Measurements from ENCODE around the gene MEP1A.
"Not testable (repeated sequence)": the region's sequence is repeated elsewhere in the genome, so short reads cannot be mapped to it uniquely, and the experiment has no call there.

MEP1A gene

DNA sequence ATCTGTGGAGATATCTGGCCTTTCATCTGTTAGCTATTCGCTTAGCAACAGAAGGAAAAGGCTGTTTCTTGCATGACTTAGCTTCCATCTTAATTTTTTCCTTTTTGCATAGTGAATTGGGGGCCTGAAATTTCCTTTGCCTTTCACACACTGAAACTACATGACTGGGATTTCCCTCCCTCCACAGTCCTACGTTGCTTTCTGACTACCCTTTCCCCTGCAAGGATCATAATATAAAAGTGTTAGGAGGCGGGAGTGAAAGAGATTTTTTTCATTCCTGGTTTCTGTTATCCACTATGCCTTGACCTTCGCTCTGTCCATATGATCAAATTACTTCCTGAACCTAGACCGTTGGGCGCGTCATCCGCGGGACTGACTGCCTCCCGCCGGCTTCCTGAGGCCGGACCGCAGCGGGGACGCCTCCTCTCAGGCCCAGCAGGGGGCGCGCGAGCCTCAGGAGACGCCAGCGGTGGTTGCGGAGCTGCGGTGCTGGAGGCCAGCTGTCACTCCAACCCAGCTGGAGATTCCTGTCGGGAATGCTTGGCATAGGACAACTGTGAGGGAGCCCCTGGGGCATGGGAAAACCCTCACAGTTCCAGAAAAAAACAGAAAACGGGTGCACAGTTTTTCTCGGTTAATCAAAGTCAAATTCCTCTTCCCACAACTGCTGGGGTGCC is 55.6 kb downstream of the MEP1A start:
- TF ChIP-seq, protein P1, sequence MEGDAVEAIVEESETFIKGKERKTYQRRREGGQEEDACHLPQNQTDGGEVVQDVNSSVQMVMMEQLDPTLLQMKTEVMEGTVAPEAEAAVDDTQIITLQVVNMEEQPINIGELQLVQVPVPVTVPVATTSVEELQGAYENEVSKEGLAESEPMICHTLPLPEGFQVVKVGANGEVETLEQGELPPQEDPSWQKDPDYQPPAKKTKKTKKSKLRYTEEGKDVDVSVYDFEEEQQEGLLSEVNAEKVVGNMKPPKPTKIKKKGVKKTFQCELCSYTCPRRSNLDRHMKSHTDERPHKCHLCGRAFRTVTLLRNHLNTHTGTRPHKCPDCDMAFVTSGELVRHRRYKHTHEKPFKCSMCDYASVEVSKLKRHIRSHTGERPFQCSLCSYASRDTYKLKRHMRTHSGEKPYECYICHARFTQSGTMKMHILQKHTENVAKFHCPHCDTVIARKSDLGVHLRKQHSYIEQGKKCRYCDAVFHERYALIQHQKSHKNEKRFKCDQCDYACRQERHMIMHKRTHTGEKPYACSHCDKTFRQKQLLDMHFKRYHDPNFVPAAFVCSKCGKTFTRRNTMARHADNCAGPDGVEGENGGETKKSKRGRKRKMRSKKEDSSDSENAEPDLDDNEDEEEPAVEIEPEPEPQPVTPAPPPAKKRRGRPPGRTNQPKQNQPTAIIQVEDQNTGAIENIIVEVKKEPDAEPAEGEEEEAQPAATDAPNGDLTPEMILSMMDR (IDR thresholded peaks at IDR 0.05), result peak; percentile 93 to 95
- H3K9me3 ChIP-seq, result no peaks in the 10 kb centered on the region
- H3K27me3 ChIP-seq, result no peaks in the 10 kb centered on the region
- intact Hi-C loops (cut with DNase I; ENCODE audit: low total_unique reads), result loop anchor here (5.0 kb wide), 1 partner anchor 143 kb away; no protein-coding TSS in a partner anchor
- no peaks in the 10 kb centered on the region for H3K36me3 ChIP-seq
- H3K4me3 ChIP-seq, result no peak overlapping the region
- H3K4me1 ChIP-seq, result peaks cover 0 to 5% (median 2%) of the 10 kb centered on the region in 4 donors
- DNase-seq, result peak; percentile 77 to 86
- no peak overlapping the region for H3K27ac ChIP-seq

DNA sequence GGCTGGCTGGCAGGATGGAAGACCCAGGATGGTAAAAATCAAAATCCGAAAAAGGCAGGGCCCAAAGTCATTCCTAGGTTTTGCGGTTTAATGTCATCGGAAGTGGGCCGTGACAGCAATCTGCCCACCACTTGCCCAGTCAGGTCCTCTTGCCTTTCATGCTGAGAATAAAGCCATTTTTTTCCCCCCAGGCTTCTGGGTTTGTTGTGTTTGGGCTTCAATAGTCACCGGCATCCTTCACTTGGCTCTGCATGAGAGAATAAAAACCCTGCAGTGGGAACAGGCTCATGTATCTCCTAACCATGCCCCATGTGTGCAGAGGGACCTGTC is 56.1 kb downstream of the MEP1A start:
- no peak for DNase-seq
- intact Hi-C loops (cut with DNase I; ENCODE audit: low total_unique reads), result loop anchor here (5.0 kb wide), 1 partner anchor 143 kb away; no protein-coding TSS in a partner anchor
- H3K4me1 ChIP-seq, result peaks cover 0 to 5% (median 2%) of the 10 kb centered on the region in 4 donors
- no peaks in the 10 kb centered on the region for H3K36me3 ChIP-seq
- no peaks in the 10 kb centered on the region for H3K9me3 ChIP-seq
- H3K4me3 ChIP-seq, result no peak overlapping the region
- TF ChIP-seq, protein P1 (IDR thresholded peaks at IDR 0.05), result no peak
- H3K27me3 ChIP-seq, result no peaks in the 10 kb centered on the region
- H3K27ac ChIP-seq, result no peak overlapping the region

DNA sequence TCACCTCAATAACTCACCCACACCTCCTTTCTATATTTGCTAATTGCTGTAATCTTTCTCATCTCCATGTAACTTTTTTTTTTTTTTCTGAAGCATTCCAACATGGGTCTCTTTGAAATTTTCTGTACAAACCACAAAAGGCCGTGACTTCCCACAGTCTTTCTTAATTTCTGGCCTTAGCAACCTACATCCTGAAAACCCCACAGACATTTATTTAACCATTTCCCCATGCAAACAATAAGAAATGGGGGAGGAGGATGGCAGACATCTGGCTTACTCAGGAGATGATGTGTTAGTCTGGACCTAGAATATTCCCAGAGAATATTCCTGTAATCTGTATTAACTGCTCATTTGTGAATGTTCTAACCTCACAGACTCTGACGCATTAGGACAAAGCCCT is 57.6 kb downstream of the MEP1A start:
- H3K27ac ChIP-seq, result no peak overlapping the region
- no peak for DNase-seq
- H3K4me3 ChIP-seq, result no peak overlapping the region
- H3K9me3 ChIP-seq, result no peaks in the 10 kb centered on the region
- intact Hi-C loops (cut with DNase I; ENCODE audit: low total_unique reads), result no loop called here
- no peaks in the 10 kb centered on the region for H3K36me3 ChIP-seq
- H3K4me1 ChIP-seq, result peaks cover 0 to 5% (median 2%) of the 10 kb centered on the region in 4 donors
- H3K27me3 ChIP-seq, result no peaks in the 10 kb centered on the region
- TF ChIP-seq, protein P1 (IDR thresholded peaks at IDR 0.05), result no peak

DNA sequence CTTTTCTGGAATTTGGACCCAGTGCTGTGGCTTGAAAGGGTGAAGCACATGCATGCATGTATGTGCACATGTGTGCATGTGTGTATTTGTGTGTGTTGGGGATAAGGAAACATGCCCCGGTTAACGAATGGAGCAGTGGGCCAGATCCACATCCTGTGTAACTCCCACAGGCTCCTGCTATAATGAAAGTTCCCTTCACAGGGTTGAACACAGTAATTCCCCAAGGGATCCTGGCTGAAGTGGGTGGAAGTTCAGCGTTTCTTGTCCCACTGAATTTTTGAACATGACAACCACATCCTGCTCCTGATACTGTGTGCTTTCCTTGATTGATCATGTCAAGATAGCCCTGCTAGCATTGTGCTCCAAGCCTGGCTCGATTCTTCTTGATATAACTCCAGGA is 58.4 kb downstream of the MEP1A start:
- H3K9me3 ChIP-seq; H3K4me1 ChIP-seq; DNase-seq; intact Hi-C loops (cut with DNase I; ENCODE audit: low total_unique reads); H3K4me3 ChIP-seq; H3K36me3 ChIP-seq; H3K27me3 ChIP-seq; H3K27ac ChIP-seq: not testable (repeated sequence)

DNA sequence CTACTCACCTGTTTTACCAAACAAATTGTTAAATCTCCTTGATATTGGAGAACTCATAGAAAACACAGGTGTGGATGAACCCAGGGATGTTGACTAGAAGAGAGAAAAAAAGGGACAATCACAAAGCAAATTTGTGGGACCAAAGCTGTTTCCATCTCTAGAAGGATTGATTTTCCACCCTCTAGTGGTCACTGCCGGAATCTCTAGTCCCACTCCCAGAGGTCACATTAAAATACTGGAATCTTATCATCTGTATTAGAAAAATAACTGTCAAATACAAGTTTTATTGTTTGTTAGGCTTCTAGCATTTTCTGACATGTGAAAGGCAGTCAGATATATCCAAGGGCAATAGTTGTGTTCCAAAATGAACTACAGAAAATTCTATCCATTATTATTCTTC is 62.8 kb downstream of the MEP1A start:
- H3K4me3 ChIP-seq; H3K27ac ChIP-seq; H3K36me3 ChIP-seq; H3K4me1 ChIP-seq; intact Hi-C loops (cut with DNase I; ENCODE audit: low total_unique reads); H3K27me3 ChIP-seq; H3K9me3 ChIP-seq: not testable (repeated sequence)
- TF ChIP-seq, protein P1 (IDR thresholded peaks at IDR 0.05), result peak; percentile 30 to 52
- DNase-seq, result peak in 1 of 2 donors; percentile 36

DNA sequence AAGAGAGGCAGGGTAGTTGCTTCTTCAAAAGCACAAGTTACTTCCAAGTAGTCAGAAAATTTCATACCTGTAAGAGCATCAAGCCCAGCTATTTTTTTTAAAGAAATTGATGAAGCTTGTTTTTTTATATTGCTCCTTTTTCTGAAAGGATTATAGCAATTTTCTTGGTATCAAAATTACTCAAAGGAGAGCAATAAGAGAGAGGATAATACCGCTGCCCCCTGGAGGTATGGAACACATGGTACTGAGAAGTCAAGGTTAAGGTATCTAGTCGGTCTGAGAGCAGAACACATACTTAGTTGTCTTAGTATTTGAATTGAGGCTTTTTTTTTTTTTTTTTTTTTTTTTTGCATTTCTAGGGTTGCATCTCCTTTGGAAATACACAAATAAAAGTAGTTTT is 69.2 kb downstream of the MEP1A start:
- intact Hi-C loops (cut with DNase I; ENCODE audit: low total_unique reads), result no loop called here
- Histone ChIP-seq H3K27ac (no peak overlapping the region), H3K27me3 (no peaks in the 10 kb centered on the region), H3K9me3 (no peaks in the 10 kb centered on the region), H3K4me1 (no peaks in the 10 kb centered on the region), H3K36me3 (no peaks in the 10 kb centered on the region), H3K4me3 (no peak overlapping the region)
- TF ChIP-seq, protein P1 (IDR thresholded peaks at IDR 0.05), result no peak
- DNase-seq, result no peak
